CD1c-positive myeloid dendritic cell (primary cell): ENCODE results near the gene CDC42EP5.
A peak's percentile ranks its signal among the peaks of the same experiment; 100 is the strongest.
"Not testable (repeated sequence)": the region's sequence is repeated elsewhere in the genome, so short reads cannot be mapped to it uniquely, and the experiment has no call there.

ENCODE experiments used
- DNase-seq: peaks from one replicate; pipeline ENCODE4 v3.0.0-alpha.2; 2016; ENCODE audit errors: extremely low spot score

The CDC42EP5 gene, protein sequence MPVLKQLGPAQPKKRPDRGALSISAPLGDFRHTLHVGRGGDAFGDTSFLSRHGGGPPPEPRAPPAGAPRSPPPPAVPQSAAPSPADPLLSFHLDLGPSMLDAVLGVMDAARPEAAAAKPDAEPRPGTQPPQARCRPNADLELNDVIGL

DNA sequence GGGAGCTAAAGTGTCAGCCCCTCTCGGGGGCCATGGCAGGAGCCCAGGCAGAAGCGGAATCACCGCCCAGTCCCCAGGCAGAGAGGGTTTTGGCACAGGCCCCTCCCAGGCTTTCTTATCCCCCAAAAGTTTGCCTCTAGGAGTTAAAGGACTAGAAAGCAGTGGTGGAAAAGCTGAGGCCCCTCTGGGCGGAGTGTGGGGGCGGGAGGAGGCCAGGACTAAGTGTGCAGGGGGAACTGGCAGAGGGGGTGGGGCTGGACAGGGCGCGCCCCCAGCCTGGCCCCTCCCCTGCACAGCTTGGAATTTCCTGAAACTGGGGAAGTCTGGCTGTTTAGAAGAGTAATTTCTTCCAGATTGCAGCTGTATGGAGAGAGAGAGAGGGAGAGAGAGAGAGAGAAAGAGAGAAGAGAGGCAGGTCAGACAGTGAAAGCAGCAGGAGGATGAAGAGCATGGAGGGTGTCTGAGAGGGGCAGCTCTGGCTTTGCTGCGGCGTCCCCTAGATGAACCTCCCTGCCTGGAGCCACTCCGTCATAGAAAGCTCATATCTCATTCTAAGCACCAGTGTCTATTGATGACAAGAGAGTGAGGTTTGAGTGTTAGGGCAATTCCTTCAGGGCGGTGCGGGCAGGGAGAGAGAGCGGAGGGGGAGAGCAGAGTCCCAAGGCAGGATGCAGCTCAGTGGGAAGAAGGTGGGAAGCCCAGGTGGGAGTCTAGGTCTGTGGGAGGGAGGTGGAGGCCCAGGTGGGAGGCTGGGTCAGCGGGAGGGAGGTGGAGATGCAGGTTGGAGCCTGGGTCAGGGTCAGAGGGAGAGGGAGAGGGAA is at the start of gene CDC42EP5:
Gene CDC42EP5, minus strand, starts transcription at position 226 of the 821 bp plus-strand sequence. CDS start 7,749 bp downstream, outside the sequence.
- DNase-seq = peak; percentile 72

DNA sequence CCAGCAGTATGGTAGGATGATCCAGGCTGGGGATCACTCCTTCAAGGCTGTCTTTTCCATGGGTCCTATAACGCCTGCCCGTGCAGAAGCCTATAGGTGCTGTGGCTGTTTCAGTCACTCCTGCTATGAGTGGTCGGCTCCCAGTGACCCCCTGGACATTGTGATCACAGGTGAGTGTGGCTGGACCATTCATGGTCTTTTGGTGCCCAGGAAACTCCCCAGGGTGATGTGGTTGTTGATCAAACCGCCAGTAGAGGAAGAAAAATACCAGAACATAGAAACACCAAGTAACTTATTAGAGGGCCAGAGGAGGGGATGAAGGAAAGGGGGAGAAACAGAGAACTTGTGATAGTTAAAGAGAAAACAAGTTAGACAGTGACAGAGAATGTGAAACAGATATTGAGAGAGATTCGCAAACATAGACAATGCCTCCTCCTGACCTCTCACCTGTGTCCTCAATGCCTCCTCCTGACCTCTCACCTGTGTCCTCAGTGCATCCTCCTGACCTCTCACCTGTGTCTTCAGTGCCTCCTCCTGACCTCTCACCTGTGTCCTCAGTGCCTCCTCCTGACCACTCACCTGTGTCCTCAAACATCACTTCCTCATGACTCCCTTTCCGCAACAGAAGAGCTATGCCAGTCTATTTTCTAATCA is 48.9 kb upstream of the CDC42EP5 start:
- DNase-seq = no peak

DNA sequence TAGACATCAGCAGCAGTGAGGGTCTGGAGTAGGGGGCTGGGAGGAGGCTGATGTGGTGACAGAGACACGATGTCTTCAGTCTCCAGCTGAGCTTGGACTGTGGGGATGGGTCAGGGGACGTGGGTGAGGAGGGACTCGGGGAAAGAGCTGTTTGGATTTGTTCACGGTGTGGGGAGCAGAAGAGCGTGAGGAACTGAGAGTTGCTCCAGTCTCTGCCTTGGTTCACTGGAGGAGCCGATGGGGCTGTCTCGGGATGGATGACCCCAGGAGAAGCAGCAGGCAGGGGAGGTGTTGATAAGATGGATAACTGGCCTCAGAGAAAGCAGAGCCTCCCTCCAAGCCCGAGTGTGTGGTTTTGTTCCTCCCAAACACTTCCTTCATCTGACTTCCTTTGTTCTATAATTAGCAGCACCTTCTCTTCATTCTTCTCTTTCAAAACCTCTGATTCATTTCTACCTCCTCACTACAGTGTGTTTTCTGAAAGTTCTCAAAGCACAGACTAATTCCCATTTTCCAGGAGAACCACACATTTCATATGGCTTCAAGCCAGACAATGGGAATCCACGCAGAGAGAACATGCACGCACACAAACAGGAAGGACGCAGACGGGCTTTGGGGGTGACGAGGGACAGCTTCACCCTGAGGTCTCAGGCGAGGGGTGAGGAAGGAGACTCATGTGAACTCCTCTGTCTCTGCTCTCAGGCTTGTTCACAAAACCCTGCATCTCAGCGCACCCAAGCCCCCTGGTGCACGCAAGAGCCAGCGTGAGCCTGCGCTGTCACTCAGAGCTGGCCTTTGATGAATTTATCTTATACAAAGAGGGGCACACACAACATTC is 48.1 kb upstream of the CDC42EP5 start:
- peak; percentile 66 for DNase-seq

DNA sequence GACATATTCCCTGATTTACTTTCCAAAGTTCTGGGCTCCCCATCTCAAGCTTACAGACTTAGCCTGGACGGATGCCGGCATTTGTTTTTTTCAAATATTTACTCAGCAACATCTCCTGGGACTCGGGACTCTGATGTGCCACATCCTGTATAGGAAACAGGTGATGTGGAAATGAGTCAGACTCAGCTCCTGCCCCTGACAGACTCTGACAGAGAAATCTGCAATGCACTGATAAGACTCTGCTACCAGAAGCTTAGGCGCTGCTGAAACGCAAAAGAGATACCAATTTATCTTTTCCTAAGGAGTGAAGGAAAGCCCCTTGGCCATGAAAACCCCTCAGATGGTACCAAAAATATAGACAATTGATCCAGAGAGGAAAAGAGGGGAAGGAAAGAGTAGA is 45.7 kb upstream of the CDC42EP5 start:
- no peak for DNase-seq

DNA sequence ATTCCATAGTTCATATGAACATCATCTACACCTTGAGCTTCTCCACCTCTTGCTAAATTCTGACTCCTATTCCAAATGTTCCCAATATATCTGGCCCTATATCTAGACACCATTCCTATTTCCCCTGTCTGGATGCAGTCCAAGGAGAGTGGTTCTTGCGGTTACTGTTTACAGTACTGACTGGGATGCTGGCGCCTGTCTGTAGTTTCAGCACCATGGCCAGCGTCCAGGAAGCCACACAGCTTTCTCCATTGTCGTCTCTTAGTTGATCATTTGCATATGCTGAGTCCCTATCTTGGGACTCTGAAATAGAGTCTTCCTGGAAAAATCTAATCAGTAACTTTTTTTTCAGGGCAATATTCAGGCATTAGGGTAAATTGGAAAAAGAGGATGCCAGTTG is 44.4 kb upstream of the CDC42EP5 start:
- peak; percentile 79 for DNase-seq

DNA sequence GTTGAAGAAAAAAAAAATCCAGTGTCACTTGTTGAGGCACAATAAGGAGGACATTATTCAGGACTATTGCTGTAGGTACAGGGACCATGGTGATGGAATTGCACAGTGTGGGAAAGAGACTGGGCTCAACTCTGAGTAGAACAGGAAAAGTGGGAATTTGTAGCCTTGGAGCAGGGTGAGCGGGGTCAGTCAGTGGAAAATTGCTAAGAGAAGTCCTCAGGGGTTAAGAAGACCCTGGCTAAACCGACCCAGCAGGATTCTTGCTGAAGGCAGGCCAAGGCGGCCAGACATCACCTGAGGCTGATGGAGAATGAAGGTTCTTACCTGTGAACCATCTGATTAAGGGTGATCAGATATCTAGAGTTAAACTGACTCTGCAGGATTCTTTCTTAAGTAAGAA is 42.1 kb upstream of the CDC42EP5 start:
- DNase-seq = no peak

DNA sequence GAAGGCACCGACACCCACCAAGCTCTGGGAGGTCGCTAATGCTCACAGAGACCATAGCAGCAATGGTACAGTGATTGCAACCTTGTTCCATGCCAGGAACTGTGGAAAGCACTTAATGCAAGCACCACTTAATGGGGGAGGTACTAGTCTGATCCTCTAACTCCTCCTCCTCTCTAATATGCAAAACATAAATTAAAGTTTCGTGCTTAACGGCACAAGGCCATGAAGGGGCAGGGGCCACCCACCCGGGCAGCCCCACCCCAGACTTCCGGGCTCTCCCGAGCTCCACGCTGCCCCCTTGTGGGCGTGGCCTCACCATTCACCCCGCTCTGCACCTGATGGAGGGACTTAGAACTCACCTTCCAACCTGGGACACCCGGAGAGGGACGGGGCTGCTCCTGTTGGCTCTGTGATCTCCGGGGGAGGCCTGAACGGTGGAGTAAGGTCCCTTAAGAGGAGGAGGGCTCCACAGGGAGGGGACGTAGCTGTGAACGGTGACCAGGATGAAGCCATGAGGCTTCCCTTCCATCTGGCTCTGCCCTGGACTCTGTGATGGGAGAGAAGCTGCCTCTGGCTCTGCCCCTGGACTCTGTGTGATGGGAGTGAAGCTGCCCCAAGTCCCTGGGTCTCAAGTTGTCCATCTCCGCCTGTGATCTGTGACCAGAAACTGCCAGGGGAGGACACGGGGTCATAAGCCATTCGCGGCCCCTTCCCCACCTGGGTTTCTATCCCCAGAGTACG is 36.3 kb upstream of the CDC42EP5 start:
- DNase-seq = not testable (repeated sequence)

DNA sequence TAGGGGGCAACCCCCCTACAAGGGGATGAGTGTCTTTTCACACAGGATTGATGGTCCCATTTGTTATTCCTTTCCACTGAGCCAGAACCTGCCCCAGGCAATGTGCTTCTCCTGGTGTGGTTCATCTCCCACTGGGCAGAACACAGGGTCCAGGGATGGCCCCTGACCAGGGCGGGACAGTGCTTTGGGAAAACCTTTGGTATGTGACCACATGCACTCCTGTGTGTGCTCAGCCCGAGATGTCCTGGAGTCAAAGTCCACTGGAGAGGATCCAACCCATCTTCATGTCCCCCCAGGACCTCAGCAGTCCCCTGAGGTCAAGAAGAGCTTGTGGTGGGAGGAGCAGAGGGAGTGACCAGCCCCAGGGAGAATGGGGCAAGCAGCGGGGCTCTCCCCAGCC is 35.4 kb upstream of the CDC42EP5 start:
- not testable (repeated sequence) for DNase-seq

DNA sequence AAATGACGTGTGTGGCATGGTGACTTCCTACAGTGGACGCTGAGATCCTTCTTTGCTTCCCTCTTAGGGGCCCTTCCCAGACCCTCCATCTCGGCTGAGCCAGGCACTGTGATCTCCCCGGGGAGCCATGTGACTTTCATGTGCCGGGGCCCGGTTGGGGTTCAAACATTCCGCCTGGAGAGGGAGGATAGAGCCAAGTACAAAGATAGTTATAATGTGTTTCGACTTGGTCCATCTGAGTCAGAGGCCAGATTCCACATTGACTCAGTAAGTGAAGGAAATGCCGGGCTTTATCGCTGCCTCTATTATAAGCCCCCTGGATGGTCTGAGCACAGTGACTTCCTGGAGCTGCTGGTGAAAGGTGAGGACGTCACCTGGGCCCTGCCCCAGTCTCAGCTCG is 34.7 kb upstream of the CDC42EP5 start:
- DNase-seq = no peak

DNA sequence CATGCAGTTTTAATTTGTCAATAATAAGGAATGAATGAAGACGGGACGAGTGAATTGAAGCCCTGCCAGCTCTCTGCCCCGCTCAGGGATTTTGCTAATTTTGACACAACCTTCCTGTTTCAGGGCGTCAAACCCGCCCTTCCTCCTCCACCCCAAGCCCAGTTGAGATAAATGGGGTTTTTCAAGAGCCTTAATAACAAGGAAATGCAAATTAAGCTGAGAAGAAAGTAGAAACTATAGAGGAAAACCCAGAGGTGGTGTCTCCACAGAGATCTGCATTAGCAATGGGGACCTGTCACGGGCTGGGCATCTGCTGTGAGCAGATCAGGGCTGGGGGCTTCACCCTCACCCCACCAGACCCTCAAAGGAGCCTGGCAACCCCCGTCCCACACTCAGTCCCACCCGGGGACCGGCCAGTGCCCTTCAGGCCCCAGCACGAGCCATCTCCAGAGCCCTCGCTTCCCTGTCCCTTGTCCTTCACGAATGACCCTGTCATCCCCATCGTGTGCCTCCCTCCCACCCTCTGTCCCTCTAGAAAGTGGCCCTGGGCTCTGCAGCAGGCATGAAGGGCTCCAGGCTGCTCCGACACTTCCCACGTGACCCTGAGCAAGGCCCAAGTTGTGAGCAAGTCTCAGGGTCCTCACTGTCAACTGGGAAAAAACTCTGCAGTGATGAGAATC is 34.1 kb upstream of the CDC42EP5 start:
- DNase-seq = not testable (repeated sequence)

DNA sequence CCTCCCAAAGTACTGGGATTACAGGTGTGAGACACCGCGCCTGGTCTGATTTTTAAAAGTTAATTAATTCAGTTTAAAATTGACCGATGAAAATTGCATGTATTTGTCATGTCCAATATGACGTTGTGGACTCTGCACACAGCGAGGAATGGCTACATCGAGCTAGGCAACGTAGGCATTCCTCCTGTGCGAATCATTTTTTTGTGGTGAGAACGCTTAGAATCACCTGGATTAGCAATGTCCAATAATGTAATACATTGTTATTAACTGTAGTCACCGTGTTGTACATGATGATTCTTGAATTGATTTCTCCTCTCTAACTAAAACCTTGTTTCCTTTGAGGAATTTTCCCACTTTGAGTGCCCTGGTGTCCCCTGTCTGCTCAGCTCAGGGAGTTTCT is 33.0 kb upstream of the CDC42EP5 start:
- no peak for DNase-seq

DNA sequence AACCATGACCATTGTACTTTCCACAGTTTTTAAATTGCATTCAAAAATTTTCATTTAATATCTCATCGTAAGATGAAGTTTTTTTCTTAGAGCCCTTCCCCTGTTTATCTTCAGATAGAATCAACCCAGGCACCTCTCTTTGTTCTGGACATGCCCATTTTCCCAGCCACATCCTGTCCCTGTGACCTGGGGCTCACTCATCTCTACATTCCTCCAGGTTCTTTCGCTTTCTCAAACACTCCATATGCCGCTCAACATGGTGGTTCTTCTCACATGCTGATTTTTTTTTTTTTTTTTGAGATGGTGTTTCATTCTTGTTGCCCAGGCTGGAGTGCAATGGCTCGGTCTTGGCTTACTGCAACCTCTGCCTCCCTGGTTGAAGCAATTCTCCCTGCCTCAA is 32.4 kb upstream of the CDC42EP5 start:
- DNase-seq = not testable (repeated sequence)

DNA sequence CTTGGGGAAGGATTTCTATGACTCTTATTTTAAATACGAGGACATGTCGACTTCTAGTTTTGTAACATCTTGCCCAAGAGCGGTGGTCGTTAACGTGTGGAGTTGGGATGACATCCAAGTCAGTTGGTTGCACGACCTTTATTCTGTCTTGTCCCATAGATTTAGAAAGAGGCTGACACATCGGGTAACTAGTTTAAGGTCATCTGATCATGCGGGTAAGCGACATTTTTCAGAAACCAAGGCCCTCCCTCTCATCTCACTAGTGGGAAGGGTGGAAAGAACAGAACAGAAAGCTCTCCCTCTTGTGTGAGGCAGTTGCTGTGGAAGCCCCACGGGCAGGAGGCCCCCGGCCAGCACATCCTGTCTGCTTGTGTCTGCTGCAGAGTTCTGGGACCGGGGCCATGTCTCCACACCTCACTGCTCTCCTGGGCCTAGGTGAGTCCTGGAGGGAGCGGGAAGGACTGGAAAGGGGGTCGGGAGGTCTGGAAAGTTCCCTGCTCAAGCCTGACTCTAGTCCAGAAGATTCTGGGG is 29.5 kb upstream of the CDC42EP5 start, which contains the start of gene LAIR2:
Gene LAIR2, plus strand, starts transcription at position 314 of the 531 bp plus-strand sequence. Its CDS starts 88 bp downstream, at position 402.
- DNase-seq = no peak

DNA sequence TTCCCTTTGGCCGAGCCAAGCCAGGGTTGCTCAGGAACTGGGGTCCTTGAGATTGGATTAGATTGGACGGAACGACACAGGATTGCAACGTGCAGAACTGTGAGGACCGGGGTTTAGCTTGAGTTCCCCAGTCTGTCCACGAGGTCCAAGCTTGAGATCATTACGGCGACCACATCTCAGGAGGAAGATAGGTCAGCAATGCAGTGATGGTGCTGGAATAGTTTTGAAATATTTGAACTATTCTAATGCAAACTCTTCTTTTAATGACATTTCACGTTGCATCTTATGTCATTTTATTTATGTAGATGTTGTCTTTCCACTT is 25.3 kb upstream of the CDC42EP5 start:
- not testable (repeated sequence) for DNase-seq

DNA sequence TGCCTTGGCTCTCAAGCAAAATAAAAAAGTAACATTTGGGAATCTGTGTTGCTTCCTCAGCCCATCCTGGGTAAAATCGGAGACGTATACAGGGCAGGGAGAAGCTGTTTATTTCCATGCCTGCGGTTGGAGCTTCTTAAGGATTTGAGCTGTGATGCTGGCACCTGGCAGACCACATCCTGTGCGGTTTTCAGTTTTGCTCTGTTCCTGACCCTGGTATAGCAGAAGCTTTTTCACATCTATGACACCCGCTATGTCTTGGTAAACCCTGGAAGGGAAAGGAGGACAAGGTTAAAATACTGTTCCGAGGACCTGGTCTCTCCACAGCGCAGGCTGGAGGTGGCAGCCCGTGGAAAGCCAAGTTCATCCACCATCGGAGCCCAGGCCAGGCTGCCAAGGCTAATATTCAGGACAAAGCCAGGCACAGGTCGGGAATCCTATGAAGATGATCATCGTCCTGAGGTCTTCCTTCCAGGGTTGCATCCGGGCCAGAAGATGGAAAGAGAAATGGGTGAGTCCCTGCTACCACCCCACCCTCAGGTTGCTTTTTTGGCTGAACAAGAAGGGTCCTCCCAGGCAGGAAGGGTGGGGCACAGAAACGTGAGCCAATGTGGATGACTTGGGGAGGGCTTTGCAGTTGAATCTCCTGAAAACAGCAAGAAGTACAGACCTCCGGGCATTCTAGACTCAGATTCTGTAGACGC is 24.8 kb upstream of the CDC42EP5 start:
- DNase-seq = not testable (repeated sequence)

DNA sequence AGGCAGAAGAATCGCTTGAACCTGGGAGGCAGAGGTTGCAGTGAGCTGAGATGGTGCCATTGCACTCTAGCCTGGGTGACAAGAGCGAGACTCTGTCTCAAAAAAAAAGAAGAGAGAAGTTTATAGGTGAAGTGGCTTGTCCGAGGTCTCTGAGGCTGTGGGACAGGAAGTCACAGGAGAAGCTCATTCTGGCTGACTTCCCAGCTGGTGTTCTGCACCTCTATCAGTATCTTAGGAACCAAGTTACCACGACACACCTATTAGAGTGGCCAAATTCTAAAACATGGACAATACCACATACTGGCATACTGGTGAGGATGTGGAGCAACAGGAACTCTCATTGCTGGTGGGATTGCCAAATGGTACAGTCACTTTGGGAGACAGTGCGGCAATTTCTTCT is 22.2 kb upstream of the CDC42EP5 start:
- DNase-seq = not testable (repeated sequence)

DNA sequence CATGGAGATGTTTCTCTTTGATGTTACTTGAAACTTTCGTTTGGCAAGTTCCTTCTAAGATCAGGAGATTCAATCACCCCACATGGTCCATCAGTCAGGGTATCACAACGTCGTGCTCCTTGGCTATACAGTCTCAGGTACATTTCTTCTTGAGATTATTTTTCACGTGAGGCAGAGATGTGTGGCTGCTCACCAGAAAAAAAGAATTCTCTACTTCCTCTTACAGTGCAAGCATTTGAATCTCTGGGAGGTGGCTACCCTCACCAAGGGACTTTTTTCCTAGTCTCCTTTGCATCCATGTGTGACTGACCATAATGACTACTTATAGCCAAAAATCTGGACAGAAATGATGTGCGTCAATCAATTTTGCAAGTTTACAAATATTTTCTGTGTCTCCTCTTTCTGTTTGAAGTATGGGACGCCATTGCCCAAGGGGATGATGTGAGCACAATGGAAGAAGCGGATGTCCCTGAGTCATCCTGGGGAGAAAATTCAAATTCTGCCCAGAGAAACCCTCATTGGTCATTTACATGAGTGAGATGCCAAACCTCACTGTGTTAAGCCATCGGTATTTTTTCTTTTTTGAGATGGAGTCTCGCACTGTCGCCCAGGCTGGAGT is 21.0 kb upstream of the CDC42EP5 start:
- no peak for DNase-seq

DNA sequence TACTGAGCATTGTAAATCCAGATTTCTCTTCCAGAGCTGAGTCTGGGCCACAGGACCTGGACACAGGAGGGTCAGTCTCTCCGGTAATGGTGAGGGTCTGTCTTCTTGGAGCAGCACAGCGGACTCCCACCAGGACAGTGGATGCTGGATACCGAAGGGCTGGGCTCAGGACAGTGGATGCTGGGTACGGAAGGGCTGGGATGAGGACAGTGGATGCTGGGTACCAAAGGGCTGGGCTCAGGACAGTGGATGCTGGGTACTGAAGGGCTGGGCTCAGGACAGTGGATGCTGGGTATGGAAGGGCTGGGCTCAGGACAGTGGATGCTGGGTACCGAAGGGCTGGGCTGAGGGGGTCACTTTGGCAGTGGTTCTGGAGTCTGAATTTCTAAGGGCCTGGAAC is 20.0 kb upstream of the CDC42EP5 start:
- DNase-seq = not testable (repeated sequence)

DNA sequence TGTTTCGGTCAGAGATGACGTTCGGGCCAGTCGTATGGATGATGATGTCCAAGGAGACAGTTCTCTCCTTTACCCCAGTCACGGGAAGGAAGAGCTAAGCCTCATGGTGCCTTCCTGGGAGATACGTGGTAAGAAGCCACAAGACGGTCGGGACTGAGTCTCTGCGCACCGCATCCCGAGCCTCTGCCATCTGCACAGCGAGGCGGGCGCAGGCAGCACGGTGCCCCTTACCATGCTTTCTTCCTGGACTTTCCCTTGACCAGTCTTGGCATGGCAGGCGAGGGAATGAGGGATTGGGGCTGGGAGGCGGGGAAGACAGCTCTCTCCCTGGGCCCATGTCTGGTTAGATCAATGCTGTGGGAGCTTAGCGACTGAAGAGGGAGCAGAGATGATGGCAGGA is 19.5 kb upstream of the CDC42EP5 start:
- DNase-seq = no peak
